Parathyroid adenoma (tissue), 2 donors: ENCODE data around the gene LAMB2.

ENCODE experiments used
- H2AFZ ChIP-seq: fragments of 300-600 bp; sonication (generic); one replicate; pipeline ENCODE4 v1.7.0; 2017; ENCODE audit warnings: antibody characterized with exemption, mild to moderate bottlenecking
- H3K27ac ChIP-seq: fragments of 300-600 bp; sonication (generic); one replicate; pipeline ENCODE4 v1.7.0; 2017
- H3K27me3 ChIP-seq: fragments of 300-600 bp; sonication (generic); one replicate; pipeline ENCODE4 v1.7.0; 2017; ENCODE audit warnings: low read length; ENCODE audit not compliant: control insufficient read depth, insufficient read depth
- H3K36me3 ChIP-seq: fragments of 300-600 bp; sonication (generic); one replicate; pipeline ENCODE4 v1.7.0; 2017; ENCODE audit warnings: low read length; ENCODE audit not compliant: control insufficient read depth, insufficient read depth
- H3K4me1 ChIP-seq: fragments of 300-600 bp; sonication (generic); one replicate; pipeline ENCODE4 v1.7.0; 2017; ENCODE audit warnings: control low read depth
- H3K4me2 ChIP-seq: fragments of 300-600 bp; sonication (generic); one replicate; pipeline ENCODE4 v1.7.0; 2017; ENCODE audit warnings: low read length
- H3K4me3 ChIP-seq: fragments of 300-600 bp; sonication (generic); one replicate; pipeline ENCODE4 v1.7.0; 2017; ENCODE audit warnings: low read depth, low read length
- H3K79me2 ChIP-seq: fragments of 300-600 bp; sonication (generic); one replicate; pipeline ENCODE4 v1.7.0; 2017; ENCODE audit warnings: control low read depth
- H3K9ac ChIP-seq: fragments of 300-600 bp; sonication (generic); one replicate; pipeline ENCODE4 v1.7.0; 2017; ENCODE audit warnings: mild to moderate bottlenecking
- H3K9me3 ChIP-seq: fragments of 300-600 bp; sonication (generic); one replicate; pipeline ENCODE4 v1.7.0; 2017; ENCODE audit warnings: low read length; ENCODE audit not compliant: control insufficient read depth
- TF ChIP-seq, protein P1 (sequence below): fragments of 300-600 bp; sonication (generic); IDR thresholded peaks from one replicate; pipeline ENCODE4 v1.7.0; 2017; ENCODE audit warnings: antibody characterized with exemption, mild to moderate bottlenecking
- donor health status: primary hyperparathyroidism.

Gene LAMB2

DNA sequence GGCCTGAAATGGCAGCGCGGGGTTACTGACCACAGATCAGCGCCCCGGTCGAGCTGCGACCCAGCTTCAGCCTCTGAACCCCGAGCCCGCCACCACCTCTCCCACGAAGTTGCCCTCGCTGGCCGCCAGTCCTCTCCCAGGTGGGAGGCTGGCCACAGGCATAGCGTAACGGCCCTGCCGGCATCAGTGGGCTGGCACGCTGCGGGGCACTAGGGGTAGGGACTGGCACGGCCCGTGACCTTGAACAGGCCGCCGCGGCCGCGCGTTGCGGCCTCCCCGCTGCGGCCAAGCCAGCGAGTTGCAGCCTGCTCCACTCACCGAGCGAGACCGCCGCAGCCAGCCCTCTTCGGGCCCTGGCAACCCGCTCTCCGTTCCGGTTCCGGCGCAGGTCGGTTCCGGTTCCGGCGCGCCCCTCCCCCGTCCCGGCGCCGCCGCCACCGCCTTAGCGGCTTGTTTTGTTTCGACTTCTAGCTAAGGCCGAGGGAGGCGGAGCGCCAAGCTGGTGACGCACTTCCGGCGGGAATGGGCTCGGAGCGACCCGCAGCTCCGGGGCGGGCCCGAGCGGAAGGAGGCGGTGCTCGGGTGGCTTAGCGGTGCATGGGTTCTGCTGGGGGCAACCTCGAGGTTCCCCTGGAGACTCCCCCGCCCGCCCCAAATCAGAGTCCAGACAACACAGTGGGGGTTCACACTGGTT, 12.3 kb downstream of the LAMB2 start, which contains the start of gene USP19:
Gene USP19, minus strand, starts transcription at position 386 of the 694 bp plus-strand sequence. CDS start 1,678 bp downstream, outside the sequence.
- H3K36me3 ChIP-seq, result no peaks in the 10 kb centered on the region

GRCh38 chr3:49120096-49120437, 12.8 kb downstream of the LAMB2 start:
- Histone ChIP-seq H2AFZ (peak overlapping the region; percentile 75), H3K9ac (peak overlapping the region; percentile 28), H3K4me1 (peaks cover 15% of the 10 kb centered on the region), H3K36me3 (no peaks in the 10 kb centered on the region), H3K79me2 (peaks cover 35% of the 10 kb centered on the region), H3K9me3 (no peaks in the 10 kb centered on the region), H3K4me2 (peak overlapping the region; percentile 78), H3K27ac (peak overlapping the region; percentile 91), H3K27me3 (no peaks in the 10 kb centered on the region), H3K4me3 (peak overlapping the region; percentile 80)
- TF ChIP-seq, protein P1, sequence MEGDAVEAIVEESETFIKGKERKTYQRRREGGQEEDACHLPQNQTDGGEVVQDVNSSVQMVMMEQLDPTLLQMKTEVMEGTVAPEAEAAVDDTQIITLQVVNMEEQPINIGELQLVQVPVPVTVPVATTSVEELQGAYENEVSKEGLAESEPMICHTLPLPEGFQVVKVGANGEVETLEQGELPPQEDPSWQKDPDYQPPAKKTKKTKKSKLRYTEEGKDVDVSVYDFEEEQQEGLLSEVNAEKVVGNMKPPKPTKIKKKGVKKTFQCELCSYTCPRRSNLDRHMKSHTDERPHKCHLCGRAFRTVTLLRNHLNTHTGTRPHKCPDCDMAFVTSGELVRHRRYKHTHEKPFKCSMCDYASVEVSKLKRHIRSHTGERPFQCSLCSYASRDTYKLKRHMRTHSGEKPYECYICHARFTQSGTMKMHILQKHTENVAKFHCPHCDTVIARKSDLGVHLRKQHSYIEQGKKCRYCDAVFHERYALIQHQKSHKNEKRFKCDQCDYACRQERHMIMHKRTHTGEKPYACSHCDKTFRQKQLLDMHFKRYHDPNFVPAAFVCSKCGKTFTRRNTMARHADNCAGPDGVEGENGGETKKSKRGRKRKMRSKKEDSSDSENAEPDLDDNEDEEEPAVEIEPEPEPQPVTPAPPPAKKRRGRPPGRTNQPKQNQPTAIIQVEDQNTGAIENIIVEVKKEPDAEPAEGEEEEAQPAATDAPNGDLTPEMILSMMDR, result no peak

More for the DNA sequence above, 12.3 kb downstream of the LAMB2 start, which contains the start of gene USP19:
- Histone ChIP-seq H3K9ac (peak within 1 kb of the TSS; percentile 28), H3K27me3 (no peaks in the 10 kb centered on the region), H3K4me2 (peak within 1 kb of the TSS; percentile 78), H3K9me3 (no peaks in the 10 kb centered on the region), H3K27ac (peak within 1 kb of the TSS; percentile 91), H2AFZ (peak within 1 kb of the TSS; percentile 75), H3K79me2 (peaks cover 34% of the 10 kb centered on the region), H3K4me1 (peaks cover 15% of the 10 kb centered on the region), H3K4me3 (peak within 1 kb of the TSS; percentile 80)
- TF ChIP-seq, protein P1, result no peak

DNA sequence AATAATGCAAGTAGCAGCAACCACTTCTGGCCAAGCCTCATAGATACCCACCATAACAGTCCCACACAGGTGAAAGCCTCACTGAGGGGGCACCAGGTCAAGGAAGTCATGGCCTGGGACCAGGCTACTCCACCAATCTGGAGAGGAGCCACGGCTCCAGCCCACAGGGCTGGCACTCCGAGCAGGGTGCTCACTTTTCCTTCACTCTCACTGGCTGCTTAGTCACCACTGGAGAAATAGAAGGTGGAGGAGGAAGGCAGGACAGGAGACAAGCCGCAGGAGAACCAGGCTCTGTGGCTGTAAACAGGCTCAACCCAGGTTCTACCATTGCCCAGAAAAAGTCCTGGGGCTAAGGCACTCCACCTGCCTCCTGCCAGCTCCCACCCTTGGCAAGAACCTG, 13.4 kb downstream of the LAMB2 start:
- Histone ChIP-seq H3K27me3 (no peaks in the 10 kb centered on the region), H3K4me2 (peak overlapping the region; percentile 78), H3K9ac (peak overlapping the region; percentile 28), H3K79me2 (peaks cover 37% of the 10 kb centered on the region), H3K27ac (peak overlapping the region; percentile 91), H3K4me3 (peak overlapping the region; percentile 80), H2AFZ (no peak overlapping the region), H3K4me1 (peaks cover 15% of the 10 kb centered on the region), H3K9me3 (no peaks in the 10 kb centered on the region), H3K36me3 (no peaks in the 10 kb centered on the region)
- TF ChIP-seq, protein P1, result no peak

DNA sequence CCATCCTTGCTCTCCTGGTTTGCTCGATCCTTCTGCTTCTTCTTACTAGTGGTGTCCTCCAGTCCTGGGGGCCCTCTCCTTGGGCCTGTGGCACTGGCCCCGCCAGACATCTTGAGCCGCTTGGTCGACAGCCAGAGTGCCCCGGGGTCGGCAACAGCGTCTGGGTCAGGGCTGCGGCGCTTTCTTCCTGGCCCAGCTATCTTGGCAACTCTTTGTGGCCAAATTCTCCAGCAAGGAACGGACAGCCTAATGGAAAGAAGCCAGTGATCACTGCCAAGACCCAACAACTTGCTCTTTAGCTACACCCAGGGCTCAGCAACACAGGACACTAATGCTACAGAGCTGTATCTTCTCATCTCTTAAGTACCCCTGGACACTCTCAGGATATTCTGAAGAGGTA, 13.8 kb downstream of the LAMB2 start:
- Histone ChIP-seq H3K9ac (no peak overlapping the region), H3K79me2 (peaks cover 38% of the 10 kb centered on the region), H3K4me3 (no peak overlapping the region)

More for the DNA sequence above, 13.8 kb downstream of the LAMB2 start:
- peak overlapping the region; percentile 91 for H3K27ac ChIP-seq
- no peaks in the 10 kb centered on the region for H3K36me3 ChIP-seq
- H3K4me2 ChIP-seq, result no peak overlapping the region
- H2AFZ ChIP-seq, result no peak overlapping the region
- peaks cover 15% of the 10 kb centered on the region for H3K4me1 ChIP-seq
- H3K9me3 ChIP-seq, result no peaks in the 10 kb centered on the region
- no peaks in the 10 kb centered on the region for H3K27me3 ChIP-seq
- TF ChIP-seq, protein P1, result no peak
